Globus pallidus (tissue), 1 donor: ENCODE measurements around the gene CEP97.

ENCODE experiments used
- DNase-seq: peaks from one replicate; pipeline ENCODE4 v3.0.0-alpha.2; 2015; ENCODE audit warnings: low spot score

The CEP97 gene

DNA sequence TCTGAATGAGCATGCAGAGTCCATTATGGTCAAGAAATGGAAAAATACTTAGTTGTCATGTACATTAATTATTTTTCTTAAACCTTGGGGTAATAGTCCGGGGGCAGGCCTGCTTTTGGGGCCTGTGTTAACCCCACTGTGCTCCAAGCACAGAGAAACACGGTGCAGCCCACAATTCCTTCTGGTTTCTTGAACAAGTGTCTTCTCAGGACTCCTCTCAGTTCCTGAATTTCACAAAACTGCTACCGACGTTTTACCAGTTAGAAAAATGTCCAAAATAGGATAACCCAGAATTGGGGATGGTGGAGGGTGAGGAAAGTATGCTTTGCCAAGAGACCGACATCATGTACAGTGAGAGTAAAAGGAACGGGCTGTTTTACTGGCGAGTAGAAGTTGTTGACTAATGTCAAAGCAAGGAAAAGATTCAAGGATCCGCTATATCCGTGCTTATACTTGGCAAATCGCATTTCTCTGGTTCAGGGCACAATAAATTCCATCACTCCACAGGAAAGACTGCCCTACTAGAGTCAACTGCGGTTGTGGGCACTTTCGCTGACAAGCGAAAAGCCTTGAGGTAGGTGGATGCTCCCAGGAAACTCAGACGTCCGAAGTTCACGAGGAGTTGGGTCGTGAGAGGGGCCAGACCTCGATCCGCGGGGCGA is 54.1 kb downstream of the CEP97 start:
- no peak for DNase-seq

DNA sequence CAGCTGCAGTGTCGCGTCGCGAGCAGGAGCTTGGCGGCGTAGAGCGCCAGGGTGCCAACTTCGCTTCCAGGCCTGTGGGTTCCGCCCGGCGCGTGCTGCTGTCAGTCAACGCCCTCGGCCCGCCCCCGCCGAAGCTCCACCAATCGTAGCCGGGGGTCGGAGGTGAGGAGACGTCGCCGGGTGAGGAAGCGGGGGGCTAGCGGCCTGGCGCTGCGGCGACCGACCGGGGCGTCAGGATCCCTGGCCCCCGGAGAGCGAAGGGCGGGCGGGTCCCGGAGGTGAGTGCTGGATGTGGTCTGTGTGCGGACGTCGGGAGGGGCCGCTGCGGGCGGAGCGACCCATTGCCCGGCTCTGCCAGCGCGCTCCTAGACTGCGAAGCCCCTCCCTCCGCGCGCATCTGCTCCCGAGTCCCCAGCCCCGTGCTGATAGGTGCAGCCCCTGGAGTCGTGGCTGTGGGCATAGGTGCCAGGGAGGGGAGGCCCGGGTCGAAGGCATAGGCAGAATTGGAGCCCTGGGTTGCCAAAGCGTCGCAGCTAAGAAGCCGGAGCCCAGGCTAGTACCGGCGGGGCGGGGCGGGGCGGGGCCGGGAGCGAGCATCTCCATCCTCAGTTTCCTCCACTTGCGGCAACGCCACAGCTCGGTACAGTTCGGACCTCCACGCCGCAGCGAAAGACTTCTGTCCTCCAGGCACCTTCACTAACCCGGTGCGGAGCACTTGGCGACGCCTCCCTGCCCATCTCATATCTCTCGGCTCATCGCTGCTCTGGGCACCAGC is 54.8 kb downstream of the CEP97 start, which contains the start of gene NXPE3:
NXPE3 (plus strand) TSS at position 165 of the 775 bp plus-strand sequence. CDS start 6,386 bp downstream, outside the sequence.
- DNase-seq: peak; percentile 96

DNA sequence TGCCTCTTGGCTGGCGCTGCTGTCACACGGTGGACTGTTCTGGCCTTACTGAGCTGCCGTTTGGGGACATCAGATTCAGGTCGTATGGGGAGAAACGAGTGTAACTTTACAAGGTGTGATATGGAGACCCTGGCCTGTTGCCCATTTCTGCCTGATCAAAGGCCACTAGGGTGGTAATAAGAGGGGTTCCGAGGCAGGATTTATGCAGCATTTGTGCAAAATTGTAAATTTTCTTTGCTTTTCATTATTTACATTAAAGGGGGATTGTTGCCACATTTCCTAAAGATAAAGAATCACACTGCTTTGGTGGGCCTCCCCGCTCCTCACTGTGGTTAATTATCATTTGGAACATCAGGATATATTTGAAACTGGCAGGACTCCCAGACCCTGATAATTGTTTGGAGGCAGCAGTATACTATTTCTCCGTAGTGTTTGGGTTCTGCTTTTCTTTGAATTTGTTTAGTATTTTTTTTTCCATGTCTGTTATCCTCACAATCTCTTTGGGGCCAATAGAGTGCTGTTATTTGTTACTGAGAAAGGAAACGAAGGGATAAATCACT is 55.5 kb downstream of the CEP97 start:
- peak; percentile 31 for DNase-seq

DNA sequence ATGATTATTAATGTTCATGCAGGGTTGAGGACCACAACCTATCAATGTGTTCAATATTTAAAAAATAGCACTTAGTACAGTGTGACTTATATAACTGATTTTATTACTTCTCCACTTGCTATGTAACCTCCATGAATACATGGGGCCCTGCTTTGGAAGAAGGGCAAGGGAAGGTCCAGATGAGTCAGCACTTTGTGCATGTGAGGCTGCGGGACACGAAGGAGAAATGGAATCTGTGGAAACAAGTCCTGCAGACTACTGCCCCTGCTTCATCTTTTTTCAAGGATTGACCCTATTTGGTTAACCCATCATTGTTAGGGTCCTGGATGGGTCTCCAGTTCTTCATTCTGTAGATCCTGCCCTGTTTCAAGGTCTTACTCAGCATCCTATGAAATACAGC is 56.2 kb downstream of the CEP97 start:
- DNase-seq: peak; percentile 78

DNA sequence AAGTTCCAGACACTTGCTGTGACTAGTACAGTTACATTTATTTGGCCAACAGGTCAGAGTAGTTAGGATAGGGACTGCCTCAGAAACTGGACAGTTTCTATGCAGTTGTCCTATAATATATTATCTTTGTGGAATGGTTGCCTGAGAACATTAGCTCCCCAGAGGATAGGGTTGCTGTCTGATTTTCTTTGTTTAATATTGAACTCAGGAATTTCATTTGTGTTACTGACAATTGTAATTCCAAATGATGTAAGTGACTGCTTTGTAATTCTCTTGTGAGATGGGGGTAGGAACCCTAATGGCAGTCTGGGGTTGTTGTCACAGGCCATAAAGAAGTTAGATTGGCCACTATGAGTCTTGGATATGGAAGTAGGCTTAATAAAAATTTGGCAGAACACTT is 56.8 kb downstream of the CEP97 start:
- DNase-seq: peak; percentile 33

DNA sequence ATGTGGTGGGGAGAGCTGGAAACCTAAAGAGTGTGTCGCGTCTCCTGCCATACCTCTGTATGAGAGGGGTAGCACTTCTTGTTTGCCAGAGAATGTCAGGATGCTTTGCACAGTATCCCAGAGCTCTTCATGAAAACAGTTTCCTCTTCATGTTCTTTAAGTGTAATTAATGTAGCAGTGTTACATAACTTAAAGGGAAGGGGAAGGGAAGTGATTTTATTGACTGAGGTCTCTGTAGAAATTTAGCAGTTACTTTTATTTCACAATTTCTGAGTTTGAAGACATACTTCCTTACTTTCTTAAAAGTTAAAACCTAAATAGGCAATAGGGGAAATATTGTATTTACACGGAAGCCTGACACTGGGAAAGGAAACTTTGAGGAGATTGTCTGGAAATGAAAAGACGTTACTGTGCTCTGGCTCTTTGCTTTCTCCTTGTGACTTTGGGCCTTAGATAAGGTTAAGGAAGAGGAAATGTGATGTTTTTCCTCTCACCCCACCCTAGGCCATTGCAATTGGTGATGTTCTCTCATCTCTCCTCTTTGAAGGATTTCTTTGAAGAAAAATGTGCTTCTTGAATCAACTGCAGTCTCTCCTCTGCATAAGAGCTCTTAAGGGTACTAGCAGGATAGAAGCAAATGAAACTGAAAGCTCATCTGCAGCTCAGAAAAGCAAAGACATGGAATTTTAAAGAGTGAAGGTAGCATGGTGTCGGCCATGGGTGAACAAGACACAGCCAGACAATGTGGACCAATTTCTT is 60.6 kb downstream of the CEP97 start:
- no peak for DNase-seq

DNA sequence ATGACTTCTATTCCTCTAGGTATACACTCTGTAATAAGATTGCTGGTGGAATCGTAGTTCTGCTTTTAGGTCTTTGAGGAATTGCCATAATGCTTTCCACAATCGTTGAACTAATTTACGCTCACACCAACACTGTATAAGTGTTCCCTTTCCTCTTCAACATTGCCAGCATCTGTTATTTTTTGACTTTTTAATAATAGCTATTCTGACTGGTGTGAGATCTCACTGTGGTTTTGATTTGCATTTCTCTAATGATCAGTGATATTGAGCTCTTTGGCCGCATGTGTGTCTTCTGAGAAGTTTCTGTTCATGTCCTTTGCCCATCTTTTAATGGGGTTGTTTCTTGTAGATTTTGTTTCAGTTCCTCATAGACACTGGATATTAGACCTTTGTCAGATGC is 67.4 kb downstream of the CEP97 start:
- no peak for DNase-seq

DNA sequence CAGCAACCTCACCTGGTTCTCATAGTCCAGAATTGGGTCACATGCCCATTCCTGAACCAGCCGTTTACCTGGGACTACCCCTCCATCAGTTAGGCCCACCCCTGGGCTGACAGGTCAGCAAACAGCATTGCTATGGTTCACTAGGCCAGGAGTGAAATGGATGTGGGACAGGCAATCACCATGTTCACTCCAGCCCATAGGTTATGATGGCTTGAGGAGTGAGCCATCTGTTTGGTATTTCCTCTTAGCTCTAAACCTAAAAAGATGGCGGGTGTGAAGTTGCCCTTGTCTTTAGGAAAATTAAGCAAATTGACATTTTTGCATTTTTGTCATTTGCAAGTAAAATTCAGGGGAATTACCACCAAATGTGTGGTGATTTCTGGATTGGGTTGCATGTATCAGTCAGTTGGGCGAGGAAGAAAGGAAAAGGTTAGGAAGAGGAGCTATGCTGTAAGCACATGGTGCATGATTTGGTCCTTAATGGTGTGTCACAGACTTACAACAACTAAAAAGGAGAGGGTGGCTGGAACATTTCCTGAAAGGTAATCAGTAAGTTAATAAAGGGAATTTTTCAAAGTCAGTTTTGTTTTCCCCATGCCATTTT is 71.8 kb downstream of the CEP97 start:
- no peak for DNase-seq

DNA sequence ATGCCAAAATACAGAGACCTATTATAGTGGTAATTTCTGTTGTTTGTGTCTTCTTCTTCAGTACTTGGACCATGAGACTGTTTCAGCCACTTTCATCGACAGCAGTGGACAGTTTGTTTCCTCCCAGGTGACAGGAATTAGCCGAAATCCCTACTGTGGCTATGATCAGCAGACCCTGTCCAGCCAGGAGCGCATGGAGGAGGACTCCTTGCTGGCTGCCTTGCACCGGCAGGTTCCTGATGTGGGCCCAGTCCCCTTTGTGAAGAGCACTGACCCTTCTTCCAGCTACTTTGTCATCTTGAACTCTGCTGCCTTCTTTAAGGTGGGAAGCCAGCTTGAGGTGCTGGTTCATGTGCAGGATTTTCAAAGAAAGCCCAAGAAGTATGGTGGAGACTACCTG is 76.8 kb downstream of the CEP97 start:
- DNase-seq: no peak

DNA sequence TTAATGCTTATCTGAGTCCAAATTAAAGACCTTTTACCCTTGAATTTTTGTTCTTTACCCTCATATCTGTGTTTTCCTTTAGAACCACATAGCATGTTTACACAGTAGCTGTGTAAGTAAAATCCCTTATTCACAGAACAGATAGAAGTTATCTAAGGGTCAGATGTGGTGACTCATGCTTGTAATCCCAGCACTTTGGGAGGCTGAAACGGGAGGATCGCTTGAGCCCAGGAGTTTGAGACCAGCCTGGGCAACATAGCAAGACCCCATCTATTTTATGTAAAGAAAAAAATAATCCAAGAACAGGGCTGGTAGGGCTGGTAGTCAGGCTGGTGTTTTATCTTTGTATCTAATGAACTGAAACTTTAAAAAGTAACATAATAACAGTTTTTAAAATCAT is 77.8 kb downstream of the CEP97 start:
- DNase-seq: no peak

DNA sequence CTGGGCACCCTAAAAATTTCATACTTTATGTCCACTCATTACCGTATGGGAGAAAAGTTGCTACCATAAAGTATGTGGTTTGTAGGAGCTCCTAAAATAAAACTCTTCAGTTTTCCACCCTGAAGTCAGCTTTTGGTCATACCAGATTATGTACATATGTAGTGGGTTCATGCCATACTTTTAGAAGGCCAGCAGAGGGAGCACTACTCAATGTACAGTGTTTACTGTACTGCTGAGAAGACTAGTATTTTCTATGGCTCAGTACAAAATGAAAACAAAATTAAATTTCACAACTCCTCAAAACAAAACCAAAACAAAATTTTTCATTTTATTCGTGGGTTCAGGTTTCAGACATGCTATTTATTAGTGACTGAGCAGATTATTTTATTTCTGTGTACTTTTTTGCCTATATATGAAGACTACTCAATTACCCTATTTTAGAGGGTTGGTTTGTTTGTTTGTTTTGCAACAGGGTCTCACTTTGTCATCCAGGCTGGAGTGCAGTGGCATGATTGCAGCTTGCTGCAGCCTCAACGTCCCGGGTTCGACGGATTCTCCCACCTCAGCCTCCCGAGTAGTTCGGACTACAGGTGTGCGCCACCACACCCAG is 78.9 kb downstream of the CEP97 start:
- DNase-seq: peak; percentile 74

DNA sequence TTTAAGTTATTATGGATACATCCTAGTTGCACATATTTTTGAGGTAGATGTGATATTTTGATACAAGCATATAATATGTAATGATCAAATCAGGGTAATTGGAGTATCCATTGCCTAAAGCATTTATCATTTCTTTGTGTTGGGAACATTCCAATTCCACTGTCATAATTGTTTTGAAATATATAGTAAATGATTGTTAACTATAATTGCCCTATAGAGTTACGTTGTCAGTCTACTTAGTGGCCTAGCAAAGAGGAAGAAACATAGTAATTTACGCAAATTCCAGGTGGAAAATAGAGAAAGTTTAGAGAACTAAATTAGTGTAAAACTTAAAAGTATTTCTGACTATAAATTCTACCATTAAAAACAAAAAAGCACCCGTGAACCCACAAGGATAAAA is 79.5 kb downstream of the CEP97 start:
- no peak for DNase-seq

DNA sequence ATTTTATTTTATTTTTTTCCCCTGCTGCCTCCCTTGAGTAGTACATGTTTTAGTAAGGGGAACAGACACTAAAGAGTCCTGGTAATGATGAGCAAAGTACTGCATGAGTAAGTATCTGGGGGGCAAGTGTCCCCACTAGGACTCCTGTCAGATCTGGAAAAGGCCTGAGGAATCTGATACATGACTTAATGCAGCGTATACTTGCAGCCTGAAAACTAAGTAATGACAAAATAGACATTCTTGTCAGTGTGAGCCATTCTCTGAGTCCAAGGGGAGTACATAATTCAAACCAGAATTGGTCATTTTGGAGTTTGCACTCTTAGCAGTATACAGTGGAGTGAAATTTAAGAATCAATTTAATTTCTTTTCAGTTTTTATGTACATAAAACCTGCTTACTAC is 82.1 kb downstream of the CEP97 start:
- DNase-seq: no peak

DNA sequence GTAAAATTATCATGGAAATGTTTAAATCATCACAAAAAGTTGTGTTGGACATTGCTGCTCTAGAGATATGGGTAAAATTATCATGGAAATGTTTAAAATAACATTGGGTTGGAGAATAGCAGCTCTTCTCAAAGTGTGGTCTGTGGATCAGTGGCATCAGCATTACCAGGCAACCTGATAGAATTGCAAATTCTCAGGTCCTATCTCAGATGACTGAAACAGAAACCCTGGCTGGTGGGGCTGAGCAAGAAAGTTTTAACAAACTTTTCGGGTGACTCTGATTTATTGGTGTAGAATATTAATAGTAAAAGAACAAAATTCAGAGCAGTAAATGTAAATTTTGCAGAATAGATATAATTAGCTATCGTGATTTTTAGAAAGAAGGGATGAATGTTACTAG is 83.5 kb downstream of the CEP97 start:
- no peak for DNase-seq

DNA sequence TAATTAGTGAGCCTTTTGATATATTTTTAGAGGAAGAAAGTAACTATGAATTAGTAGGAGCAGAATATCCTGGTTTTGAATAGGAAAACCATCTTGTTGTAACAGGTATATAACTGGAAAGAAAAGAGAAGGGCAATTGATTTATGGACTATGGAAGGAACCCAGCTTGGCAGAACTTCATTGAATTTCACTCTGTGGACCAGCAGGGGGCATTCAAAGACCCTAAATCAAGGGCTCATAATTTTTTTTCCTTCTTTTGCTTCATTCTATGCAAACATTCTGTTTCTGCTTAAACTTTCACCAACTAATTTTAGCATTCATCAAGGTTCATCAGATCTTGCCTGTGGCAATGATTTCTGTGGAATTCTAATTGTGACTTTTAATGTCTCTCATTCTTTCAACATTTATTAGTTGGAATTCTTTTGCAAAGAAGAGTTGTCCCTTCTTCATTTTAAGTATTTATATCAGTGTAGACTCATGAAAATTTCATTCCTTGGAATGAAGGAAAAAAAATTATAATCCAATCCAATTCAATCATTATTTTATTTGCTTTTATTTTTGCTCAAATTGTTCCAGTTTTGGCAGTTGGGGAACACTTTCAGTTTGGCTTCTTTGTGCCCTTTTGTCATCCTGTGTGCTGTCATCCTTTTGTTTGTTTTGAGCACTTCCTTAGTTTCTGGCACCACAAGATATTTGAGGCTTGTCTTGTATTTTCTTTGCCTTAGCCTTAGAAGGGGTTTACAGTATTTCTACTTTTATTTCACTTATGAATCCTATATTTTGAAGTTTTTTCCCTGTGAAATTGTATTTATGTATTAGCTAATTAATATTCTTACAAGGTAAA is 85.0 kb downstream of the CEP97 start:
- peak; percentile 48 for DNase-seq

DNA sequence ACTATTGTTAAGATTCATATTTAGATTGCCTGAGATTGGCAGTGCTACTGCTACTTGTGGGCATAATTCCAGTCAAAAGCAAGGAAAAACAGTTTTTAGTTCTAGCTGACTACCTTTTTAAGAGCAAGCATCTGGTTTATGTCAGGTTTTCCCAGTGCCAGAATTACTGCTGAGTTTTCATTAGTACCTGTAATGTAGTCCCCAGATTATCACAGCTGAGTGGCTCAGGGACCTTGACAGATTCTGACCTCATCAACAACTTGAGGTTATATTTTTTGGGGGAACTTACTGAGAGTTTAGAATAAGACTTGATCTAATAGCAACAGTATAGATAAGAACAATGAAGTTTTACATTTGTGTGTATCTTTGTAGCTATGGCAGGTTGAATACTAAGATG is 85.6 kb downstream of the CEP97 start:
- DNase-seq: no peak

DNA sequence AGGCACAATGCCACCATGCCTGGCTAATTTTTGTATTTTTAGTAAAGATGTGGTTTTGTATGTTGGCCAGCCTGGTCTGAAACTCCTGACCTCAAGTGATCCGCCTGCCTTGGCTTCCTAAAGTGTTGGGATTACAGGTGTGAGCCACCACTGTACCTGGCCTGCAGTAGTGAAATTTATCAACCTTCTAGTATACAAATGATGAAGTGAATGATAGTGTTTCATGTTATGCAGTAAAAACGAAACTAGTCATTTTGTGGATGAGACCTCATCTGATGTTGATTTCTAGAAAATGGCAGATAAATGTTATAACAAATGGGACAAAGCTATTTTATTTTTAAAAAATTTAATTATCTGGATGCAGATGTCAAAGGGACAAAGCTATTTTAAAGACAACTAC is 87.5 kb downstream of the CEP97 start:
- DNase-seq: no peak

DNA sequence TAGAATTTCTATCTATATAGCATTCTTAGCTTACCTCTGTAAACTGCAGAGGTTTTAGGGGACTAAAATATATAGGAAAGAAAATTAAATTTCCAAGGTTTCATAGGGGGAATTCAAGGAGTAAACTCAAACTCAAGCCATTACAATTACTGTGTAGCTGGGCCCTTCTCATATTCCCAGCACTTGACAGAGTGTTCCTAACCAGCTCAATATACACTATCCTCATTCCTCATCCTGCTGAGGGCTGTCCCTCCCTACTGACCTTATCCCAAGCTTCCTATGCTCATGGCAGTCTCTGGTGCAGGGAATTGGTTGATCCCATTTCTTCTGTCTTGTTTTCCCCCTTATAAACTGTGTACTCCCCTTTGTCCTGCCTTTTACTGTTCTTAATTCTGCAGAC is 88.5 kb downstream of the CEP97 start:
- DNase-seq: no peak

DNA sequence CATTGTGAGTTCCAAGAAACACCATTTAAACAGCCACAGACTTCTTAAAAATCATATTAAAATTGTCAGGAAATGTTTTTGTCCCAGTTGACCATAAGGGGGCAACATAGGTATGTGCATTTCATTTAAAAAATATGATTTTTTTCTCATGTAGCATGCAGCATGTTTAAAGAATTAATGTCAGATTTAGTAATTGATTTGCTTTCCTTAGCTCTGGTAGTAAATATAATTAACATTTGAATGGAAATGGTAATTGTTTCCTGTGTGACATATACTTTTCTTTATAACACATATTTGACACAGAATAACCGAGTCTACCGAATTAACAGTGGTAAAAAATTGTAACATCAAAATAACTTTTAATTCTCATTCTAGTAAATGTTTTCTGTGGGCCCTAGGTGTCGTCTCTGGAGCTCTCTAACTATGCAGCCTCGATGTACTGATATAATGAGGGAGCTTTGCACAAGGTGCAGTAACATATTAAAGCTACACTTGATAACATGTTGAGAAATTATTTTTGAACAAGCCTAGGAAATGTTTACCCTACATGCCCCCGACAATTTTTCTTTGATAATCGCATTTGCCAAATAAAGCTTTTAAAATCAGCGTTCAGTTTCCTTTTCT is 89.5 kb downstream of the CEP97 start:
- no peak for DNase-seq

DNA sequence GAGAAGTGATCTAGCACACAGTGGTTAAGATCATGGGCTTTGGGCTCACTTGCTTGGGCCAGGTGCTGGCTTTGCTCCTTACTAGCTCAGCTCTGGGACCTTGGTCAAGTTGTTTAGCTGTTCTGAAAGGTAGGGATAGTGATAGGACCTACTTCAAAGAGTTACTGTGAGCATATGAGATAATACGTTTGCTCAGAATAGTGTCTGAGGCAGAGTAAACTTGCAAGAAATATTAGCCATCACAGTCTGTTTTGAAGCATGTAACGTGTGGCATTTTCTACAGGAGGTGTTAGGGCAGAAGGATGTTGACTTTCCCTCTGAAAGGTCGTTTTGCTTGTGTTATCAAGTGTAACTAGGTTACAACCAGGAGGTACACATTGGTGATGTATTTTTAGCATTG is 90.4 kb downstream of the CEP97 start:
- DNase-seq: no peak
